ENCODE measurements around the gene NABP2.
"Not testable (repeated sequence)": the region's sequence is repeated elsewhere in the genome, so short reads cannot be mapped to it uniquely, and the experiment has no call there.

NABP2 gene

GRCh38 chr12:56224102-56224701 is at the start of gene NABP2:
NABP2 (plus strand) TSS chr12:56224342; CDS start chr12:56224857, 515 bp downstream.
- DNase-seq = peak; percentile 94 to 99

DNA sequence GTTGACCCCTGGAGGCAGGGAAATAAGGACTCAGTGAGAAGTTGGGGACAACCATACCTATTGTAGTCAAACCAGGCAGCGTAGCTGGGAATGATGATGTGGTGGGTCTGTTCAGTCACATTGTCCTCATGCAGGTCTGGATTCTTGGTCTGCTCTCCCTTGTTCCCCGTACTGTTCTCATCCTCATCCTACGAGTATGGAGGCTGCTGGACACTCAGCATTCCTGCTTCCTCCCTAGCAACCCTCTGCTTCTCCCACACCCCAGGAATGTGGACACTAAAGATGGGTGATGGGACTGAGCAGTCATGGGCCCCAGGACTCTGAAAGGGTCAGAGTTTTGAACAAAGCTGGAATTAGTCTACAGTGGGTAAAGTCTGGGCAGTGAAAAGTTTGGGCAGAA is 45.8 kb upstream of the NABP2 start:
- no peak for DNase-seq

GRCh38 chr12:56186957-56187356 is 37.2 kb upstream of the NABP2 start:
- DNase-seq = no peak

DNA sequence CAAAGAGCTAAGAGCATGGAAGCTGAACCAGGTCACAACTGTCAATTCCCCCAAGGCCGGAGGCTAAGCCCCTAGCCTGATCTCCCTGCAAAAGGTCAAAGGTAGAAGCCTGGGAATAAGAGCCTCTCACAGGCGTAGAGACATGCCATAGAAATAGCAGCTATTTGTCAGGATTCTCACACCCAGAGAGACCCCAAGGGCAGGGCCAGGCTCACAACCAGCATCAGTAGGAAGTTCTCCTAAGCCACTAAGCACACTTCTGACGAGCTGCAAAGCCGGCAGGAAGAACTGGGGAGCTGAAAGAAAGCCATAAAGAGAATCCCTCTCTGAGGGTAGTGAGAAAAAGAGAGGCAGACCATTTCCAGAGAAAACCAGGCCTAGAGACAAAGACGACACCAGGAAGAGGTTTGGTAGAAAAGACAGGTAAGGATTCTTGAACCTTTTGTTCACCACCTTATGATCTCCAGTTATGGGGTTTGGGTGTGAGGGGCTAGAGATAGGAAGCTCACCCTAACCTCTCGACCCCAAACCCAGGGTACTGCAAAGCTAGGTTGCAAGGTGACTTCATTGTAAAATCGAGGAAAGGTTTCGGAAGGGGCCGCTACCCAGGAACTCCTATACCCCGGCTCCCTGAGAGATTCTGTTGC is 35.9 kb upstream of the NABP2 start:
- no peak for DNase-seq

DNA sequence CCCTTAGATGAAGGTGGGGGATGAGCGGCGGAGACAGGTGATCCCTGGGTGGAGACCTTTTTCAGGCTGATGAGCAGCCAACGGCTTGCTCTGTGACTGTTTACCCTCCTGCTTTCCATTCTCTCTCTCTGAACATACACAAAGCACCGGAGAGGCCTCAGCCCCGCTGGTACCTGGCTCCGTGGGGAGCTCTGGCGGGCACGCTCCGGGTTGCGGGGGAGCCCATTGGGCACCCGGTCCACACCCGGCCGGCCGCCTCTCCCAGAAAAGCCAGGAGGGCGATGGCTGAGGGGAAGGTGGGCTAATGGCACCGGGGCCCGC is 35.4 kb upstream of the NABP2 start:
- DNase-seq = peak; percentile 25 to 56

GRCh38 chr12:56189099-56189917 is 34.8 kb upstream of the NABP2 start, which contains the start of gene SMARCC2:
SMARCC2 (minus strand) TSS chr12:56189483; CDS start chr12:56189461, 22 bp downstream.
- DNase-seq = peak; percentile 75 to 95

DNA sequence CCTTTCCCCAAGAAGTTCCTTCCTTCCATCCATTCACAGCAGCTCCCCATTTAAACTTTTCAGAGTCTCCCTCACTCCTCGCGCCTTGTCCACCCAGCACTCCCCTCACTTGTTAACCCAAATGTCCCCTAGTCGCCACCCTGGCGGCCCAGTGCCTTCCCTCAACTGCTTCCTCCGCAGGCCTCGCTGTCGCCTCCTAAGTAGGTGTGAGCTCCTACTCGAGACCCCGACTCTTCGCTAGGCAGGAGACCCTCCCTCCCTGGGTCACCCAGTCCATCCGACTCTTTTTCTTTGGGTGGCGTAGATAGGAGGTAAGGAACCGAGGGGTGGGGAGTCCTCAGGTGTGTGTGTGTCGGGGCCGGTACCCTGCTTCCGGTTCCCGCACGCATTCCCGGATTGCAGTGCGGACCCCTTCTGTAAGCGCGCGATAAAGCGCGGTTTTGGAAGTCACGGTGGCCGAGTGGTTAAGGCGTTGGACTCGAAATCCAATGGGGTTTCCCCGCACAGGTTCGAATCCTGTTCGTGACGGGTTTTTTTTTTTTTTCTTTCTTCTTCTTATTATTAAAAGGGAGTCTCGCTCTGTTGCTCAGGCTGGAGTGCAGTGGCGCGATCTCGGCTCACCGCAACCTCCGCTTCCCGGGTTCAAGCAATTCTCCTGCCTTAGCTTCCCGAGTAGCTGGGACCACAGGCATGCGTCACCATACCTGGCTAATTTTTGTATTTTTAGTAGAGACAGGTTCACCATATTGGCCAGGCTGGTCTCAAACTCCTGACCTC is 34.0 kb upstream of the NABP2 start:
- DNase-seq = peak; percentile 84 to 90

- DNase-seq = peak; percentile 47 to 51
Measured at GRCh38 chr12:56190695-56191155, 33.4 kb upstream of the NABP2 start.

- DNase-seq = no peak
Measured at GRCh38 chr12:56192582-56192981, 31.6 kb upstream of the NABP2 start.

DNA sequence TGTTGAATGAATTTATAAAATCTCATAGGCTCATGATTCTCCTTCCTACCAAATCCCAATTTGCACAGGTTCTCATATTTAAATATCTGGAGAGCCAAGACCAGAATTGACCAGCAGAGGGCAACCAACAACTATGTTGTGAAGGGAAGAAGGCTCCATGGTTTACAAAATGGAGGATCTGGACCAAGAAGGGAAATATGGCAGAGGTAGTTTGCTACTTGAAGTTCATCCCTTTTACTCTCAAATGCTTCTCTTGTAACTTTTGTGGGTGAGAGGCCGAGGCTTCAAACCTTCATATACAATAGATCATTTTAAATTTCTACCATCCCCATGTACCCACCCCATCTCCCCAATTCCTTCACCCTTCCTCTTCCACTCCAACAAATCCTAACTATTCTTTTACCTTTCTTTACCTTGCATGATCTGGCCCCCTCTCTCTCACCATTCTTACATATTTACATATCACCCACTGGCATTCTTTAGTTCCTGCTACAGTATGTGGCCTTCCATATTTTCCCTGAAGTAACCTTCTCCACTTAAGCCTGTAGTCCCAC is 31.0 kb upstream of the NABP2 start:
- DNase-seq = peak; percentile 77 to 94

GRCh38 chr12:56196818-56197550 is 27.2 kb upstream of the NABP2 start:
- not testable (repeated sequence) for DNase-seq

DNA sequence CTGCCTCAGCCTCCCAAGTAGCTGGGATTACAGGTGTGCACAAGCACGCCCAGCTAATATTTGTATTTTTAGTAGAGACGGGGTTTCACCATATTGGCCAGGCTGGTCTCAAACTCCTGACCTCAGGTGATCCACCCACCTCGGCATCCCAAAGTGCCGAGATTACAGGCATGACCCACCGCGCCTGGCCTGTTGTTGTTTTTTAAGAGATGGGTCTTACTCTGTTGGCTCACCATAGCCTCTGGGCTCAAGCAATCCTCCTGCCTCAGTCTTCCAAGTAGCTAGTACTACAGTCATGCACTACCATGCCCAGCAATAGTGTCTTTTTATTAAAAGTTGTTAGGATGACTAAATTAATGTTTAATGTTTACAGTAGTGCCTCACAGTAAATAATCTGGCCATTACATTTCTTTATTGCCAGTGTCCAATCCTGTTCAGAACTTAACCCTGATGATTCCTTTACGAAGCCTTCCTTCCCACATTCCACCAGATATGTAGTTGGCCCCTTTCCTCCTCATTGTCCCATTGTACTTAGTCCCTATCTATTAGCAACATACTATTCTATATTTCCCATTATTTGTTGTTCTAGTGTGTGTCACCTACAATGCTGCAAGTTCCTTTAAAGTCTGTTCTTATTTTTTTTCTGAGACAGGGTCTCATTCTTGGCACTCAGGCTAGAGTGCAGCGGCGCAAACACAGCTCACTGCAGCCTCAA is 26.1 kb upstream of the NABP2 start:
- no peak for DNase-seq

DNA sequence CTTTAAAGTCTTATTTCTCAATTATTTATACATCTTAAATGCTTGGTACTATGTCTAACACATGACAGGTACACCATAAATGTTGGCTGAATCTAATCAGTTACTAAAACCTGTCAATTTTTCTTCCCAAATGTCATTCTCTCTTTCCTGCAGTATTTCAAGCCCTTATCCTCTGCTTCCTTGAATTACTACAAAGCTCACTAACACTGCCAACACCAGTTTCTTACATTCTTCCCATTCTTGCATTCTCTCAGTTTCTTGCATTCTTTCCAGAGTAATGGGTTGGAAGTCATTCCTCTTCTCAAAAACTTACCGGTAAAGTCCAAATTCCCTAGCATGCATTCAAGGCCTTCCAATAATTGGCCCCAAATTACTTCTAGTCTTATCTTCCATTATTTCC is 25.3 kb upstream of the NABP2 start:
- no peak for DNase-seq

GRCh38 chr12:56202366-56202765 is 21.8 kb upstream of the NABP2 start:
- DNase-seq = no peak

GRCh38 chr12:56202838-56203237 is 21.3 kb upstream of the NABP2 start:
- DNase-seq = no peak

DNA sequence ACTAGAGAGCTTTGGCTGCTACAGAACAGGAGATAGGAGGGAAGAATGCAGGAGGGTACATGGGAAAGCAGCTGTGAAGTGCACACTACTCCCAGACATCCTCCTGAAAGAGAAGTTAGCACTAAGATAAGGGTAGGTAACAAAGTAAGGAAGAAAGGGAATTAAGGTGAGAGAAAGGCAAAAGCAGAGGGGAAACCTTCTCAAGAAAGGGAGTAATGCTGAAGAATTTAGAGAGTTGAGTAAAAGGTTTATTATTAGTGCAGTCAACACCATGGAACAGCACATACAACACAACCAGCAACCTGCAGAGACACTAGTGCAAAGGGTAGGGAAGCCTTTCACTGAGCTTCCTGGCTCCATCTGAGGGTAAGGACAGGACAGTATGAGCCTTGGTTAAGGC is 19.9 kb upstream of the NABP2 start:
- DNase-seq = no peak

DNA sequence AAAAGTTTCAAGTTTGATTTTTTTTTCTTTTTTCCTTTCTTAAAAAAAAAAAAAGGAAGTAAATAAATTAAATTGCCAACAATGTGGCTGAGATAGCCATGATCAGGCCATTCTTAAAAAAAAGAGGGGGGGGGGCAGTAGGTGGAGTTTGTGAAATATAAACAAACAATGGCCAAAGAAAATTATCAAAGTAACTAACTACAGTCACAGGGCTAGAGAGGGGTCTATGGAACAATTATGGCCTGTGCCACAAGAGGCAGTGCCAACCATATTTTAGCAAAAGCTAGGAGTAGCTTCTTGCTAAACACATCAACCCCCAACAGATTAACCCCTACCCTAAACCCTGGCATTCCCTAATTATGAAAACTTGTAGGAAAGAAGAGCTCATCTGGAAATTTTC is 18.7 kb upstream of the NABP2 start:
- no peak for DNase-seq

DNA sequence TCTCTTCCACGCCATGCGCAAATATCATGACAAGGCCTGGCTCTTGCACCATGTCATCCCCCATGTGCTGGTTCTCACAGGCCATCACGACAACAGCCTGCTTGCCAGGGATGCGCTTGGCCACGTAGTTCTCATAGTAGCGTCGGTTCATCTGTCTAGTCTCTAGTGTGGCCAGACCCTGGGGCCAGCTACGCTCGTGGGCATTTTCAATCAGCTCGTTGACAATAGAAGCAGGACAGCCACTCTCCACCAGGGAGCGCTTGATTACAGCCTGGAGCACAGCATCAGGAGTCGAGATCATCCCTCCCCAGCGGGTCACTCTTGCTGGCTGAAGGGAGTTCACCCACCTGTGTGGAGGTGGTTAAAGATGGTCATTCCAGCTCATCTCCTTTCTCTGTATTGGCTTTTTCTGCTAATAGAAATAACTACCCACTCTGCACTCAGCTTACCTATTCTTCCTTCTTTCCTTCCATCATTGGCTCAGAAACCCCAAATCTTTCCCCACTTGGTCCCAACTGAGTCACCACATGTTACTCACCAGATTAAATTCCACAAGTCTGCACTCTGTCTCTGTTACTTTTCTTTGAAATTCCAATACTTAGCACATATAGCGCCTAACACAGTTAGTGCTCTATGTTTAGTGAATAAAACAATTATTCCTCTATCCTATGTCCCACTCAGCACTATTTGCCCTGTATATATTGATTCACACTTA is 17.5 kb upstream of the NABP2 start:
- DNase-seq = peak; percentile 13 to 60

DNA sequence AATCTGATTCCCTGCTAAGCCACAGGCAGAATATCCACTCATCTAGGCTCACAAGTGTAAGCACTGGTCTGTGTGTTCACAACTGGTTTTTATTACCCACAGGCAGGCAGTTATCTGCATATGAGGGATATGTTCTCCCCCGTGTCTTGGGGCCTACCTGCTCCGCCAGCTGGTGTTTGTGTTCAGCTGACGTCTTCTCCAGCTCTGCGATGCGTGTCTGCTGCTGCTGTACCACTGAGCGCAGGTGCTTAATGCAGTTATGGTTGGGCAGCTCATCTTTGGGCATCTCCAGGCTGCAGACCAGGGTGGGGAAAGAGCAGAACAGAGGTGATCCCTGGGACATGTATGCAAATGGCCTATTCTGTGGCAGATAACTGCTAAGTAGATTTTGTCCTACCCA is 16.1 kb upstream of the NABP2 start:
- peak; percentile 92 to 93 for DNase-seq

GRCh38 chr12:56212361-56212760 is 11.8 kb upstream of the NABP2 start:
- no peak for DNase-seq

DNA sequence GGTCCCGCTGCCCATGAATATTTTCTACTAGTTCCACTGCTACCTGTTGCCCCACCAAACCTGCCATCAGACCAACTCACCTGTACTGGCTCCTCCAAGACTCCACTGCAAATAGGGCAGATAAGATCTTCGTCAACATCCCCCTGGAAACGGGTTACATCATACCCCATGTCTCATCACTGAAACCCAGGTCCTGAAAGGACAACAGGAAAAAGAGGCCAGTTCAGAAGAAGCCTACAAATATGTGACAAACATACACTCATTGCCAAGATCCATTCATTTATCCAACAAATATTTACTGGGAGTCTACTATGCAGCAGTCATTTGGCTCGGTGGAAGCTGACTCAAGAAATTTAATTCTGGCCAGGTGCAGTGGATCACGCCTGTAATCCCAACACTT is 10.3 kb upstream of the NABP2 start:
- no peak for DNase-seq

All from NCI-H526 (cell line).